Astrocyte of the cerebellum (primary cell): ENCODE results near the gene DEPDC5.

Experiments
- DNase-seq: peaks from one replicate; pipeline ENCODE4 v3.0.0-alpha.2; 2011; ENCODE audit warnings: low read depth
- H3K4me3 ChIP-seq: 2 replicates; pipeline ENCODE4 v1.5.1; 2011; ENCODE audit warnings: mild to moderate bottlenecking, low read depth, low read length, moderate library complexity
- CTCF ChIP-seq: IDR thresholded peaks from 2 replicates; pipeline ENCODE4 v1.5.1; 2012; ENCODE audit warnings: low read length, low read depth, moderate library complexity, mild to moderate bottlenecking; ENCODE audit errors: missing control alignments
- in situ Hi-C: cut with HindIII; loops from 2 replicates; pipeline ENCODE4 v1.10.0; 2017; ENCODE audit warnings: low sequenced_read_pairs

Gene DEPDC5

DNA sequence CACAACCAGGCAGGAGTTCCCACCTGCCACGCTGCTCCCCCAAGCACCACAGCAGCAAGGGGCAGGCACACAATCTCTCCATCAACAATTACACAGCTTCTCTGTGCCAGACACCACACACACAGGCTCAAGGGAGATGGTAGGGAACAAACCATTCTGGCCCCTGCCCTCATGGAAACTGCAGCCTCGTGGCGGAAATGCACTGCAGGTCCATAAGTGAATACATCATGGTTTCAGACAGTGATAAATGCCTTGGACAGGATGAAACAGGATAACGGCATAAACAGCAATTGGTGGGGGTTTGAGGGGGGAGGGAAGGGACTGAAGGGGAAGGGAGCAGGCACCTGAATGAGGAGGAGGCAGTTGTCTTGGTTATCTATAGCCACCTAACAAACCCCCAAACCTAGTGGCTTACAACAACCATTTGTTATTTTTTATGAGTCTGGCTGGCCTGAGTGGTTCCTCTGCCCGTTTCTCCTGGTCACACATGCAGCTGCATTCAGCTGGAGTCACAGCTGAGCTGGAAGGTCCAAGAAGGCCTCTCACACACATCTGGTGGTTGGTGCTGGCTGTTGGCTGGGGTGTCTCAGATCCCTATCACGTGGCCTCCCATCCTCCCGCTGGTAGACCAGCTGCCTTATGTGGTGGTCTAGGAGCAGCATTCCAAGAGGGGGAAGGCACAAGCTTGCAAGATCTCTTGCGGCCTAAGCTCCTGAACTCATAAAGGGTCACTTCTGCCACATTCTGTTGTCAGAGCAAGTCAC is 175.5 kb downstream of the DEPDC5 start:
- no peak for DNase-seq
- H3K4me3 ChIP-seq = no peak overlapping the region
- in situ Hi-C loops = no loop called here
- TF ChIP-seq CTCF = no peak

DNA sequence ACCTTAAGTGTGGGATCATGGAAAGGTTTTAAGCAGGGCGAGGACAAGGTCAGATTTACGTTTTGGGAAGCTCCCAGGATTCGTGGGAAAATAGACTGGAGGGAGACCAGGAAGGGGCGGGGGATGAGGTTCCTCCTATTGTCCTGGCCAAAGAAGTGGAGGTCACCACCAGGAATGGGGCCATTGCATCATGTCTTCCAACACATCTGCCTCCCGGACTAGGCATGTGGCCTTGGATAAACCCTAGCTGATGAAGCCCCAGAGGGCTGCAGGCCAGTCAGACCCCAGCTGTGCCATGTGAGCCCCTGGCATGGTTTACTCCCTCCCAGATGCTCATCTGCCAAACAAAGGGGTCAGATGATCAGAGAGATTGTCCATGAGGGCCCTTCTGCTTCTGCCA is 179.0 kb downstream of the DEPDC5 start:
- no peak overlapping the region for H3K4me3 ChIP-seq
- DNase-seq = no peak
- no peak for TF ChIP-seq CTCF
- in situ Hi-C loops = no loop called here

DNA sequence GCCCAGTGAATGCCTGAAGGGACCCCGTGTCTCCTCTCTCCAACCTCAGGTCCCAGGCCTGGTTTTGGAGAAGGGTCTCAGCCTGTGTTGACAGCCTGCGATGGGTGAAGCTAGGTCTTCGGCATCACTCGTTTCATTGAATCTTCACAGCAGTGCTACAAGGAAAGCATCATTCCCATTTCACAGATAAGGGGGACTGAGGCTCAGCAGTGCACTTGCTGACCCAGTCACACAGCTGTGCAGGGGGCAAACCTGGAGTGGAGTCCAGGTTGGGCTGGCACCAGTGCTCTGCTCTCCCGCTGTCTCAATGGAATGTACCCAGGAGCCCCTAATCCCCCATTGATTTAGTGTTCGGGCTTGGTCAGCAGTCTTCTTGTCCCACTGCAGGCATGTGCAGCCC is 179.6 kb downstream of the DEPDC5 start:
- no peak for DNase-seq
- no peak for TF ChIP-seq CTCF
- in situ Hi-C loops = no loop called here
- no peak overlapping the region for H3K4me3 ChIP-seq

GRCh38 chr22:31933816-31934482 is 180.1 kb downstream of the DEPDC5 start:
- H3K4me3 ChIP-seq = no peak overlapping the region
- no peak for TF ChIP-seq CTCF
- in situ Hi-C loops = no loop called here
- DNase-seq = no peak

DNA sequence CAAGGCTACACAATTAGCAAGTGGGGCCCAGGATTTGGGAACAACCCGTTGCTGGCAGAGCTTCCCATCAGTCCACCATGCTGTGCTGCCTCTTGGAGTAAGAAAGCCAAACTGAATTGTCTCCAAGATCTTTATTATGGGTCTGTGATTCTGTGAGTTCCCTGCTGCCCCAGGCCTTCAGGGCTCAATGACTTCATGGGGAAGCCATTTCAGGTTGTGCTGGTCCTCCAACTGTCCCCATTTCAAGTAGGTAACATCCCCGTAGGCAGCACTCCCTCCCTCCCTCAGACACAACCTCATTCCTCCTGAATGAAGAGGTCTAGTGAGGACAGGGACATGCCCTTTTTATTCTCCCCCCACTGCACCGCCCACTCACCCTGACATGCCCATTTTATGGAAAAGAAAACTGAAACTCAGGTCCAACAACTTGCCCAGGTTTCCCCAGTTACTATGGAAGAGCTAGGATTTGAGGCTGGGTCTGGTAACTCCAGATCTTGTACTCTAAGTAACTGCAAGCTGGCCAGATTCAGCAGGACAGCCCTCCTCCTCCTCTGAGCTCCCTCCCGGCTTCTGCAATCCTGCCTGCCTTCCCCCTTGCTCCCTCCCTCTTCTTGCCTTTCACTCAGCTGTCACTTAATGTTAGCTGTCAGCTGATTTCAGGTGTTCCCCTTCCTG is 182.3 kb downstream of the DEPDC5 start:
- TF ChIP-seq CTCF = no peak
- in situ Hi-C loops = no loop called here
- DNase-seq = no peak
- no peak overlapping the region for H3K4me3 ChIP-seq

DNA sequence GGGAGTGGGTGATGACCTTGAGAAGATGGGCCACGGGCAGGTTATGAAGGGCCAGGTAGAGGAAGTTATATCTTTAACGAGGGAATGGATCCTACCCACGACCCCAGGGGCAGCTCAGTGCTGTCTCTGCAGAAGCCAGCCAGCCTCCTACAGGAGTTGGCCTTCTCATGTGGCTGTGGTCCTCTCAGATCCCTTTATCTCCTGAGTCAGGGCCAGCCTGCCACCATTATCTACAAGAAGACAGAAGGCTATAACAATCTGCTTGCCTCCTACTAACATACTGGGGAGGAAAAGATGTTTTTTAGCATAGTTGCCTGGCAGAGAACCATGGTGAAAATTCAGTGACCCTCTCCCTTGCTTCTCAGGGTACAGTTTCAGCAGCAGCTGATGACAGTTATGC is 183.5 kb downstream of the DEPDC5 start:
- no peak overlapping the region for H3K4me3 ChIP-seq
- DNase-seq = no peak
- in situ Hi-C loops = no loop called here
- TF ChIP-seq CTCF = no peak
